T-helper 2 cell treated with Interferon-gamma antibody and Interleukin-4, amounts not matched to agents 5 μg/mL and 100 μg/mL, for 36 hours (primary cell): ENCODE results near the gene FBXL4.

Experiments
- DNase-seq: peaks from one replicate; pipeline ENCODE4 v3.0.0; 2021; ENCODE audit warnings: low spot score
- H3K27ac Mint-ChIP-seq: one replicate; pipeline ENCODE4 v1.8.0; 2021; ENCODE audit warnings: mild to moderate bottlenecking, mixed read lengths
- H3K27me3 Mint-ChIP-seq: one replicate; pipeline ENCODE4 v1.8.0; 2021; ENCODE audit warnings: low read depth, mixed read lengths
- H3K36me3 Mint-ChIP-seq: one replicate; pipeline ENCODE4 v1.8.0; 2021; ENCODE audit warnings: low read depth, mixed read lengths
- H3K4me1 Mint-ChIP-seq: one replicate; pipeline ENCODE4 v1.8.0; 2021; ENCODE audit warnings: low read depth, mixed read lengths
- H3K4me3 Mint-ChIP-seq: one replicate; pipeline ENCODE4 v1.8.0; 2022; ENCODE audit warnings: mild to moderate bottlenecking, moderate library complexity, mixed read lengths
- H3K9me3 Mint-ChIP-seq: one replicate; pipeline ENCODE4 v1.8.0; 2021; ENCODE audit warnings: mixed read lengths

FBXL4 gene

GRCh38 chr6:98970469-98970868 lies 22.7 kb upstream of the FBXL4 start:
- Mint-ChIP-seq H3K4me1 (no peaks in the 10 kb centered on the region), H3K27ac (no peak overlapping the region), H3K27me3 (peaks cover 5% of the 10 kb centered on the region), H3K9me3 (no peaks in the 10 kb centered on the region), H3K36me3 (no peaks in the 10 kb centered on the region), H3K4me3 (no peak overlapping the region)
- no peak for DNase-seq

GRCh38 chr6:98967616-98968015 lies 19.9 kb upstream of the FBXL4 start:
- H3K4me3 Mint-ChIP-seq: no peak overlapping the region

GRCh38 chr6:98959631-98960030 lies 11.9 kb upstream of the FBXL4 start:
- no peak for DNase-seq
- no peaks in the 10 kb centered on the region for H3K36me3 Mint-ChIP-seq
- no peak overlapping the region for H3K4me3 Mint-ChIP-seq
- no peaks in the 10 kb centered on the region for H3K9me3 Mint-ChIP-seq
- H3K4me1 Mint-ChIP-seq: no peaks in the 10 kb centered on the region
- no peak overlapping the region for H3K27ac Mint-ChIP-seq
- H3K27me3 Mint-ChIP-seq: peaks cover 14% of the 10 kb centered on the region

More at GRCh38 chr6:98967616-98968015, 19.9 kb upstream of the FBXL4 start:
- H3K9me3 Mint-ChIP-seq: no peaks in the 10 kb centered on the region
- no peaks in the 10 kb centered on the region for H3K36me3 Mint-ChIP-seq
- no peaks in the 10 kb centered on the region for H3K4me1 Mint-ChIP-seq
- H3K27ac Mint-ChIP-seq: no peak overlapping the region
- DNase-seq: no peak
- H3K27me3 Mint-ChIP-seq: peaks cover 21% of the 10 kb centered on the region

GRCh38 chr6:98958776-98959175 lies 11.0 kb upstream of the FBXL4 start:
- DNase-seq: no peak
- Mint-ChIP-seq H3K4me3 (no peak overlapping the region), H3K36me3 (no peaks in the 10 kb centered on the region), H3K4me1 (no peaks in the 10 kb centered on the region), H3K27ac (no peak overlapping the region), H3K27me3 (peaks cover 9% of the 10 kb centered on the region), H3K9me3 (no peaks in the 10 kb centered on the region)

DNA sequence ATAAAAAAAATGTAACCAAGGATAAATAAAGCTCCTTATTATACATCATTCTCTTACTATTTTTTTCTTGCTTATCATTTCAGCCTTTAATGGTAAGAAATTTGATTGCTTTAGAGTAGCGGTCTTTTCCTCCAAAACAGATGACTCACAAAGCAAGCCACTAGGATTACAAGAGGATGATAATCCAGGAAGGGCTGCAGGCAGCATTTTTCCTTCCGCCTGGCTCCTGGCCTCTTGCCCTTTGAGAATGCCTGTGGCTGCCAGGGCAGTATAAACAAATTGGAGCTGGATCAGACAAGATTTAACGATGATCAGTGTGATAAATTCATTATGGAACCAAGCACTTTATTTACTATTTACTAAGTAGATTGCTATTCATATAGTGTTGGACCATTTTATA lies 9.7 kb upstream of the FBXL4 start:
- Mint-ChIP-seq H3K4me3 (no peak overlapping the region), H3K4me1 (no peaks in the 10 kb centered on the region), H3K36me3 (no peaks in the 10 kb centered on the region), H3K27me3 (peaks cover 9% of the 10 kb centered on the region), H3K27ac (no peak overlapping the region), H3K9me3 (no peaks in the 10 kb centered on the region)
- no peak for DNase-seq

DNA sequence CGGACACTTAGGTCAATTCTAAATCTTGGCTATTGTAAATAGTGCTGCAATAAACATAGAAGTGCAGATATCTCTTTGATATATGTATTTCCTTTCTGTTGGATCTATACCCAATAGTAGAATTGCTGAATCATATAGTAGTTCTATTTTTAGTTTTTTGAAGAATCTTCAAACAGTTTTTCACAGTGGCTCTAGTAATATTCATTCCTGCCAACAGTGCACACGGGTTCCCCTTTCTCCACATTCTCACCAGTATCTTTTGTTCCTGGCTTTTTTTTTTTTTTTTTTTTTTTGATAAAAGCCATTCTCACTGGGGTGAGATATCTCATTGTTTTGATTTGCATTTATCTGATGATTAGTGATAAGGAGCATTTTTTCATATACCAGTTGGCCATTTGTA lies 1.8 kb upstream of the FBXL4 start:
- no peak overlapping the region for H3K4me3 Mint-ChIP-seq
- DNase-seq: no peak
- H3K9me3 Mint-ChIP-seq: no peaks in the 10 kb centered on the region
- H3K27me3 Mint-ChIP-seq: peaks cover 30% of the 10 kb centered on the region
- H3K36me3 Mint-ChIP-seq: peaks cover 1% of the 10 kb centered on the region
- peaks cover 17% of the 10 kb centered on the region for H3K4me1 Mint-ChIP-seq
- H3K27ac Mint-ChIP-seq: no peak overlapping the region

DNA sequence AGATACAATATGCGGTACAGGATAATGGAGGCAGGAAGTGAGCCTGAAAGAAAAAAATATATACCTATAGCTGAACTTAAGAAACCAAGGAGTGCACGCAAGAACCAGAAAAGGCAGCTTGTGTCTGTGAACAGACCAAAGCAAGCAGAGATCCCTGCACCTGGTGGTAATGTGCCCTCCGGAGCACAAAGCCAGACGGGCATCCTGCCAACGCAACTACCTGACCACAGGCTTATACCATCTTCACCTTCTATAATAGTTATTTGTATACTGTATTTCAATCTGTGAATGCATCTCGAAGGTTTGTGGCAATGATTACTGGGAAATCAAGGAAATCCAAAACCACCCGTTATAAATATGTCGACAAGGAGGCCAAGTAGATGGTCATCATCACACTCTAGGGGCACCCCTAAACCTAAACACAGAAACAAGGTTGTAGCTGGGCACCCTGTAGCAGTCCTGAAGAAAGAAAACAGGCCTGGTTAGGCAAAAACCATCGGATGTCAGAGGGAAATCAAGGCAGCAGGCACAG lies 801 bp downstream of the FBXL4 start:
- H3K4me3 Mint-ChIP-seq: peak overlapping the region; percentile 89
- peaks cover 28% of the 10 kb centered on the region for H3K4me1 Mint-ChIP-seq
- H3K36me3 Mint-ChIP-seq: peaks cover 16% of the 10 kb centered on the region
- H3K9me3 Mint-ChIP-seq: peaks cover 8% of the 10 kb centered on the region
- peak; percentile 23 for DNase-seq
- H3K27ac Mint-ChIP-seq: peak overlapping the region; percentile 96
- H3K27me3 Mint-ChIP-seq: peaks cover 23% of the 10 kb centered on the region

GRCh38 chr6:98946266-98946878 lies 1.4 kb downstream of the FBXL4 start:
- H3K4me1 Mint-ChIP-seq: peaks cover 30% of the 10 kb centered on the region
- H3K36me3 Mint-ChIP-seq: peaks cover 21% of the 10 kb centered on the region
- peaks cover 11% of the 10 kb centered on the region for H3K9me3 Mint-ChIP-seq
- peak overlapping the region; percentile 89 for H3K4me3 Mint-ChIP-seq
- DNase-seq: no peak
- H3K27me3 Mint-ChIP-seq: peaks cover 18% of the 10 kb centered on the region
- H3K27ac Mint-ChIP-seq: peak overlapping the region; percentile 96

DNA sequence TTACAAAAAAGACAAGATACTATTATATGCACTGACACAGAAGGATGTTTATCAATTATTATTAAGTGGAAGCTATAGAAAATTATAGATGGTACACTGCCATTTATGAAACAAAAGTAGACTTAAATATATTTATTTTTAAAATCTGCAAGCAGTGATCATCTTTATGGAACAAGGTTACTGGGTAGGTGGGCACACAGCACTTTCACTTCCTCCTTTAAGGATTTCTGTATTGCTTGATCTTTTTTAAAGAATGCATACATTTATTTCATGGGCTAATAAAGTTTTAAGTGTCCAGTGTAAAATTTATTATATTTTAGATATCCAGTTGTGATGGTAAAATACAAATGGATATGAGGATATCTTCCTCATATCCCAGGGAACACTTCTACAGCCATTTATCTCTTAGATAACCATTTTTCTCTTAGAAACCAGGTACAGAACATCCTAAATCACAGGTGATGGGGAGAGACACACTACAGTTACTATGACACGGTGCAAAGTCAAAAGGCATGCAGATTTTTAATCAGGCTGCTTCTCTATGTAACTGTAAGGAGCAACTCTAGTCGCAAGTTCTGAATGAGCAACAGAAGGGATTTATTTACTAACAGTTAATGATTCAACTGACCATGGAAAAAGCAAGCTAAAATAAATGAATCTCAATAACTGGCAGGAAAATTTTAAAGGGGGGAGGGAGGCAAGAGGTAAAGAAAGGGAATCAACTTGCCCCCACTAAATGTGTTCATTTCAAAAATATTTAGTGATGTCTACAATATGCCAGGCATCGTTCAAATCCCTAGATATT lies 2.2 kb downstream of the FBXL4 start:
- Mint-ChIP-seq H3K27ac (peak overlapping the region; percentile 96), H3K4me3 (peak overlapping the region; percentile 89), H3K9me3 (peaks cover 20% of the 10 kb centered on the region)

DNA sequence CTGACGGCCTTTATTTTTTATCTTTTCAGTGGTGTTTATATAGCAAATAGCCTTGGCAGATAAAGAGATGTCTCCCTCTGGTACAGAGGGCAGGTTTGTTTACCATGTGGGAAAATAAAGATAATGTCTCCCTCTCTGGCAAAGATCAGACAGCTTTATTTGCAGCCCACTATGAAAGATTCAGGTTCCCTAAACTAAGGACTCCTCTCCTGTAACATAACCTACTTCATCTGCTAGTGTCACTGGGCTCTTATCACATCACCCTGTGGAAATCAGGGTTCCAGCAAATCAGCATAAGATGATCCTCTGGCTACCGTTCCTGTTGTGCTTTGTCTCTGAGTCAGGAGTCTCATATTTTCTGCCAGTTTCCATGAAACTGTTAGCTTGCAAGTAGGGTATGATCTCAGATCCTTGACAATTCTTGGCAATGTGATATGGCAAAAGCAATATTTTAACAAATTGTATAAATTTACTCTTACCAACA lies 3.1 kb downstream of the FBXL4 start:
- Mint-ChIP-seq H3K4me3 (no peak overlapping the region), H3K9me3 (peaks cover 25% of the 10 kb centered on the region), H3K27me3 (peaks cover 4% of the 10 kb centered on the region), H3K36me3 (peaks cover 35% of the 10 kb centered on the region), H3K4me1 (peaks cover 30% of the 10 kb centered on the region), H3K27ac (no peak overlapping the region)
- DNase-seq: no peak

More for the DNA sequence above, 2.2 kb downstream of the FBXL4 start:
- H3K36me3 Mint-ChIP-seq: peaks cover 29% of the 10 kb centered on the region
- peaks cover 12% of the 10 kb centered on the region for H3K27me3 Mint-ChIP-seq
- DNase-seq: no peak
- H3K4me1 Mint-ChIP-seq: peaks cover 30% of the 10 kb centered on the region

DNA sequence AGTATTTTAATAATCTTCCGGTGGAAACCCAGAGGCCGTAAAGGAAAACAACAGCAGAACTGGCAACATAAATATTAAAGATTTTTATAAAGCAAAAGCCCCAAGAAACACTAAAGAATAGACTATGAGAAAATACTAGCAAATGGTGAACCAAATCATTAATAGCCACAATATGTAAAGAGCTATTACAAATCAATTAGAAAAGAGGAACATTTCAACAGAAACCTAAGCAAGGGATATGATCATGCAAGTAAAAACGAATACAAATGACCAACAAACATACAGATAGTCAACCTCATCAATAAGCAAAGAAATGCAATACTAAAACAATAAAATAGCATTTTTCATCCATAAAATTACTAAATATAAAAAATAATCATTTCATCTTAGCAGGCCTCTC lies 3.6 kb downstream of the FBXL4 start:
- Mint-ChIP-seq H3K36me3 (peaks cover 39% of the 10 kb centered on the region), H3K27ac (no peak overlapping the region), H3K9me3 (peaks cover 30% of the 10 kb centered on the region), H3K27me3 (no peaks in the 10 kb centered on the region), H3K4me3 (no peak overlapping the region), H3K4me1 (peaks cover 30% of the 10 kb centered on the region)
- DNase-seq: no peak

DNA sequence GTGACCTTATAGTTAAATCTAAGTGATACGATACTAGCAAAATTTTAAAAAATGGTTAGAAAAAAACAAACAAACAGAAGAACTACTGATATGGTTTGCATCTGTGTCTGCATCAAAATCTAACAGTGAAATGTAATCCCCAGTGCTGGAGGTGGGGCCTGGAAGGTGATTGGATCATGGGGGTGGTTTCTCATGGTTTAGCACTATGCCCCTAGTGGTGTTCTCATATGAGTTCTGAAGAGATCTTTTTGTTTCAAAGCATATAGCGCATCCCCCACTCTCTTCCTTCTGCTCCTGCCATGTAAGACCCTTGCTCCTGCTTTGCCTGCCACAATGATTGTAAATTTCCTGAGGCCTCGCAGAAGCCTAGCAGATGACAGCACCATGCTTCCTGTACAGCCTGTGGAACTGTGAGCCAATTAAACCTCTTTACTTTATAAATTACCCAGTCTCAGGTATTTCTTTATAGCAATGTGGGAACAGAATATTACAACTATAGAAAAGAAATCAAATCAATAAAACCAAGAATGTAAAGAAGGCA lies 5.4 kb downstream of the FBXL4 start:
- Mint-ChIP-seq H3K9me3 (peaks cover 37% of the 10 kb centered on the region), H3K36me3 (peaks cover 52% of the 10 kb centered on the region), H3K4me1 (peaks cover 40% of the 10 kb centered on the region), H3K27ac (no peak overlapping the region), H3K4me3 (no peak overlapping the region), H3K27me3 (no peaks in the 10 kb centered on the region)
- DNase-seq: no peak

DNA sequence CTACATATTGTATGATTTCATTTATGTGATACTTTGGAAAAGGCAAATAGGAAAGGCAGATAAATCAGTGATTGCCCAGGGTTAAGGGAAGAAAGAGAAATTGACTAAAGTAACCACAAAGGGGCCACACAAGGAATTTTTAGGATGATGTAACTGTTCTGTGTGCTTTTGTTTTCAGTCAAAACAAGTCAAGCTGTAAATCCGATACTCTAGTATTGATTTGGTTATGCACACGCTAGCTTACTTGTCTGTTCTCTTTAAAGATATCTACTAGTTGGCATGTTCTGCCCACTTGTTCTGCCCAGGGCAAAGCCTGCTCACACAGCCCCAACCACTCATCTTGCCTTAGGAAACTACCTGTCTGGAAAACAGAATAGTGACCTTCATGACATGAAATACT lies 6.4 kb downstream of the FBXL4 start:
- Mint-ChIP-seq H3K27ac (no peak overlapping the region), H3K36me3 (peaks cover 52% of the 10 kb centered on the region), H3K9me3 (peaks cover 37% of the 10 kb centered on the region), H3K4me1 (peaks cover 37% of the 10 kb centered on the region), H3K27me3 (no peaks in the 10 kb centered on the region), H3K4me3 (no peak overlapping the region)
- no peak for DNase-seq

DNA sequence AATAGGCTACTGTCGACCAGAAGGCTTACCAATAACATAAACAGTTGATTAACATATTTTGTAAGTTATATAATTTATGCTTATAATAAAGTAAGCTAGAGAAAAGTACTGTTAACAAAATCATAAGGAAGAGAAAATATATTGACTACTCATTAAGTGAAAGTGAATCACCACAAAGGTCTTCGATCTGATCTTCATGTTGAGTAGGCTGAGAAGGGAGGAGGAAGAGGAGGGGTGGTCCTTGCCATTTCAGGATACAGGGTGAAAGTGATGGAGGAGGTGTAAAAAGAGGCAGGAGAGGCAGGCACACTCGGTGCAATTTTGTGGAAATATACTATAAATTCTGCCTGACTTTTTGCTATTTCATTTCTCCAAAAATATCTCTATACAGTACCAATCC lies 10.4 kb downstream of the FBXL4 start:
- Mint-ChIP-seq H3K27ac (peak overlapping the region; percentile 46), H3K36me3 (peaks cover 50% of the 10 kb centered on the region), H3K4me3 (no peak overlapping the region), H3K27me3 (no peaks in the 10 kb centered on the region), H3K4me1 (peaks cover 18% of the 10 kb centered on the region), H3K9me3 (peaks cover 32% of the 10 kb centered on the region)
- no peak for DNase-seq
